ENCODE data around the gene BTBD1. TPM values are rescaled to one million over a fixed set of nuclear protein-coding genes. Genes with fewer than 3 reads are reported as not detected.

The BTBD1 gene
- polyA plus RNA-seq, 2 of the 4 experiments (the other 2 are of a cell fraction), result 53.1 to 95.8 TPM

DNA sequence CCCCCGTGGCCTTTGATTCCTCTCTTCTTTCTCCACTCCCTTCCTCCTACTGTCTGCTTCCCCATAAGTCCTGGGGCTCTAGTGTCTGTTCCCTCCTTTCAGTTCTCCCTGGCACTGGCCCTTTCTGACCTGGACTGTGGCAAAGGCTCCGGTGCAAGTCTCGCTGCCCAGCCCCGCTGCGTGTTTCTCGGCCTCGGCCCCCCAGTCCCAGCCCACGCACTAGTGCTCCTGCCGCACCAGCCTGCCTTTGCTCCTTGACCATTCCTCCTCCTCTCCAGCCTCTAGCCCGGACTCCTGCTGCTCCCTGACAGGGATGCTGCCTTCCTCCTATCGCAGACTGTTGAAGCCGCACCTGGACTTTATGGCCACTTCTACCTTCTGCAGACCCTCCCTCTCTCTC is 42.5 kb upstream of the BTBD1 start:
- peaks cover 9% of the 10 kb centered on the region; the same call in 1 of the 3 replicates for H3K4me1 ChIP-seq
- no peak overlapping the region for H3K27ac ChIP-seq
- CTCF ChIA-PET, result interaction anchor here (0.8 to 1.4 kb wide), 2 partner anchors 9 to 38 kb away, joined by 3 read pairs; no protein-coding TSS in a partner anchor
- WGBS (ENCODE audit: missing lambda C conversion rate), result 78% methylated on average over 12 of the region's 12 CpGs
- no peak overlapping the region for H3K4me3 ChIP-seq
- FAIRE-seq (no peak), DNase-seq (ENCODE audit: low read depth in 1 of 2, low spot score in 1 of 2) (no peak), ATAC-seq (peak in 1 of 2 experiments; percentile 6; a peak in 1 of 6 replicates)
- TF ChIP-seq POLR2AphosphoS2 (conservative IDR thresholded peaks at IDR 0.05; ENCODE audit: low read length) (no peak), ZC3H11A (IDR thresholded peaks at IDR 0.05) (no peak), CBX2 (IDR thresholded peaks at IDR 0.05; ENCODE audit: borderline replicate concordance, low read depth) (no peak), FOSL2 (IDR thresholded peaks at IDR 0.05) (no peak), FOSL2 (CRISPR knock-in tag; IDR thresholded peaks at IDR 0.05) (no peak), ESRRA (IDR thresholded peaks at IDR 0.05; ENCODE audit: borderline replicate concordance, low read length) (no peak), KDM5A (IDR thresholded peaks at IDR 0.05) (no peak), RFX5 (IDR thresholded peaks at IDR 0.05) (no peak), HOXA7 (CRISPR knock-in tag; IDR thresholded peaks at IDR 0.05) (no peak), JUN (IDR thresholded peaks at IDR 0.05) (no peak), HOXB5 (CRISPR knock-in tag; IDR thresholded peaks at IDR 0.05) (no peak), ZNF302 (CRISPR knock-in tag; IDR thresholded peaks at IDR 0.05) (no peak), TFCP2L1 (CRISPR knock-in tag; IDR thresholded peaks at IDR 0.05) (no peak), NFE2L2 (conservative IDR thresholded peaks at IDR 0.05; ENCODE audit: low read length) (no peak), TP53 (CRISPR knock-in tag; IDR thresholded peaks at IDR 0.05) (no peak)
- TF ChIP-seq, protein P1, sequence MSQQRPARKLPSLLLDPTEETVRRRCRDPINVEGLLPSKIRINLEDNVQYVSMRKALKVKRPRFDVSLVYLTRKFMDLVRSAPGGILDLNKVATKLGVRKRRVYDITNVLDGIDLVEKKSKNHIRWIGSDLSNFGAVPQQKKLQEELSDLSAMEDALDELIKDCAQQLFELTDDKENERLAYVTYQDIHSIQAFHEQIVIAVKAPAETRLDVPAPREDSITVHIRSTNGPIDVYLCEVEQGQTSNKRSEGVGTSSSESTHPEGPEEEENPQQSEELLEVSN (IDR thresholded peaks at IDR 0.05; ENCODE audit: borderline replicate concordance, low read depth), result no peak
- TF ChIP-seq, protein P2, sequence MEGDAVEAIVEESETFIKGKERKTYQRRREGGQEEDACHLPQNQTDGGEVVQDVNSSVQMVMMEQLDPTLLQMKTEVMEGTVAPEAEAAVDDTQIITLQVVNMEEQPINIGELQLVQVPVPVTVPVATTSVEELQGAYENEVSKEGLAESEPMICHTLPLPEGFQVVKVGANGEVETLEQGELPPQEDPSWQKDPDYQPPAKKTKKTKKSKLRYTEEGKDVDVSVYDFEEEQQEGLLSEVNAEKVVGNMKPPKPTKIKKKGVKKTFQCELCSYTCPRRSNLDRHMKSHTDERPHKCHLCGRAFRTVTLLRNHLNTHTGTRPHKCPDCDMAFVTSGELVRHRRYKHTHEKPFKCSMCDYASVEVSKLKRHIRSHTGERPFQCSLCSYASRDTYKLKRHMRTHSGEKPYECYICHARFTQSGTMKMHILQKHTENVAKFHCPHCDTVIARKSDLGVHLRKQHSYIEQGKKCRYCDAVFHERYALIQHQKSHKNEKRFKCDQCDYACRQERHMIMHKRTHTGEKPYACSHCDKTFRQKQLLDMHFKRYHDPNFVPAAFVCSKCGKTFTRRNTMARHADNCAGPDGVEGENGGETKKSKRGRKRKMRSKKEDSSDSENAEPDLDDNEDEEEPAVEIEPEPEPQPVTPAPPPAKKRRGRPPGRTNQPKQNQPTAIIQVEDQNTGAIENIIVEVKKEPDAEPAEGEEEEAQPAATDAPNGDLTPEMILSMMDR (IDR thresholded peaks at IDR 0.05), result no peak
- TF ChIP-seq, protein P3, sequence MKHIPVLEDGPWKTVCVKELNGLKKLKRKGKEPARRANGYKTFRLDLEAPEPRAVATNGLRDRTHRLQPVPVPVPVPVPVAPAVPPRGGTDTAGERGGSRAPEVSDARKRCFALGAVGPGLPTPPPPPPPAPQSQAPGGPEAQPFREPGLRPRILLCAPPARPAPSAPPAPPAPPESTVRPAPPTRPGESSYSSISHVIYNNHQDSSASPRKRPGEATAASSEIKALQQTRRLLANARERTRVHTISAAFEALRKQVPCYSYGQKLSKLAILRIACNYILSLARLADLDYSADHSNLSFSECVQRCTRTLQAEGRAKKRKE (CRISPR knock-in tag; IDR thresholded peaks at IDR 0.05; ENCODE audit: low read depth), result no peak
- no peak overlapping the region for H3K4me2 ChIP-seq
- H3K9me3 ChIP-seq, result no peaks in the 10 kb centered on the region
- POLR2A ChIA-PET, result interaction anchor here (1.5 kb wide), 1 partner anchor 42 kb away, joined by 3 read pairs; no protein-coding TSS in a partner anchor

DNA sequence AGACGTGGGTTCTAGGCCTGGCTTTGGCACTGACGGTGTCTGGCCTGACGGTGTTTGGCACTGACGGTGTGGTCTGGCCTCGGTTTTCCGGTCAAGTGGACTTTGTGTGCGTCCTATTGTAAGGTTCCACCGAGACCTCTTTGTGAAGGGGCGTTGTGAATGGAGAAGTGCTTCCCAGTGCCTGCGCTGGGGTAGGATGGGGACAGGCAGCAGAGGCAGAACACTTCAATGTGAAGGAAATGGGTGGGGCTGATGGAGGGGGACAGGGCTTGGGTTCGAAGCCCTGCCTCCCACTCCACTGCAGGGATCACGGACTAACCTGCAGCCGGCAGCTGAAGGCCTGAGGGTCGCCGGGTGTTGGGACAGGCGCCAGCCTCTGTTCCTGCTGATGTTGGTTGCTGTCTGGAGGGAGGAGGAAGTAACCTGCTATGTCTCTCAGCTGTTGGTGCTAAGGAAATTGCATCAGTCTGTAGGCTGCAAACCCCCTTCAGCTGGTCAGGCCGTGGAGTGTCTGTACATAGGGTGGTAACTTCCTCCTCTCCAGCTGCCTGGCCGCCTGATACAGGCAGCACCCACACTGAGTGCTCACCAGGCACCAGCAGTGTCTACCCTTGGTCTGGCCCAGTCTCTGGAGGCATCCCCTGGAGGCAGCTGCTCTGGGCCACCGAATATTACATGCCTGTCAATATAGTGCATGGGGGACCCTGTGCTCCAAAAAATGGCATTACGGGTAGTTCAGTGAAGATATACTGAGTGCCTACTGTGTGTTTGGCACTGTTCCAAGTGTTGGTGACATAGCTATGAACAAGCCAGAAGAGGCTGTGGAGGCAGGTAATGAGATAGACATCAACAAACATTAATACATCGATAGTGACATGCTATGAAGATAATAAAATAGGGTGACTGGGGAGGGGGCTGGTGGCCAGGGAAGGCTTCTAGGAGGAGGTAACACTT is 41.5 kb upstream of the BTBD1 start:
- H3K27ac ChIP-seq, result no peak overlapping the region
- TF ChIP-seq, protein P4, sequence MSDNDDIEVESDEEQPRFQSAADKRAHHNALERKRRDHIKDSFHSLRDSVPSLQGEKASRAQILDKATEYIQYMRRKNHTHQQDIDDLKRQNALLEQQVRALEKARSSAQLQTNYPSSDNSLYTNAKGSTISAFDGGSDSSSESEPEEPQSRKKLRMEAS (IDR thresholded peaks at IDR 0.05), result no peak
- no peak for TF ChIP-seq ESRRA (IDR thresholded peaks at IDR 0.05; ENCODE audit: borderline replicate concordance, low read length)
- no peak for TF ChIP-seq CBX8 (IDR thresholded peaks at IDR 0.05)
- TF ChIP-seq, protein P3 (CRISPR knock-in tag; IDR thresholded peaks at IDR 0.05; ENCODE audit: low read depth), result no peak
- TF ChIP-seq RARB (CRISPR knock-in tag; IDR thresholded peaks at IDR 0.05), result no peak
- TF ChIP-seq KDM5A (IDR thresholded peaks at IDR 0.05), result no peak
- no peak for TF ChIP-seq JUNB (IDR thresholded peaks at IDR 0.05)
- TF ChIP-seq, protein P5, sequence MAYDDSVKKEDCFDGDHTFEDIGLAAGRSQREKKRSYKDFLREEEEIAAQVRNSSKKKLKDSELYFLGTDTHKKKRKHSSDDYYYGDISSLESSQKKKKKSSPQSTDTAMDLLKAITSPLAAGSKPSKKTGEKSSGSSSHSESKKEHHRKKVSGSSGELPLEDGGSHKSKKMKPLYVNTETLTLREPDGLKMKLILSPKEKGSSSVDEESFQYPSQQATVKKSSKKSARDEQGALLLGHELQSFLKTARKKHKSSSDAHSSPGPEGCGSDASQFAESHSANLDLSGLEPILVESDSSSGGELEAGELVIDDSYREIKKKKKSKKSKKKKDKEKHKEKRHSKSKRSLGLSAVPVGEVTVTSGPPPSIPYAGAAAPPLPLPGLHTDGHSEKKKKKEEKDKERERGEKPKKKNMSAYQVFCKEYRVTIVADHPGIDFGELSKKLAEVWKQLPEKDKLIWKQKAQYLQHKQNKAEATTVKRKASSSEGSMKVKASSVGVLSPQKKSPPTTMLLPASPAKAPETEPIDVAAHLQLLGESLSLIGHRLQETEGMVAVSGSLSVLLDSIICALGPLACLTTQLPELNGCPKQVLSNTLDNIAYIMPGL (CRISPR knock-in tag; IDR thresholded peaks at IDR 0.05; ENCODE audit: borderline replicate concordance), result no peak
- TF ChIP-seq HDAC2 (IDR thresholded peaks at IDR 0.05), result no peak
- H3K4me3 ChIP-seq, result no peak overlapping the region
- WGBS (ENCODE audit: missing lambda C conversion rate), result 75% methylated on average over 21 of the region's 21 CpGs
- DNase-seq (ENCODE audit: low read depth in 1 of 2, low spot score in 1 of 2) (peak in 1 of 2 experiments; percentile 47), FAIRE-seq (no peak), ATAC-seq (peak; percentile 47 to 52; a peak in 4 of 6 replicates)
- H3K4me1 ChIP-seq, result peaks cover 9% of the 10 kb centered on the region; the same call in 1 of the 3 replicates
- CTCF ChIA-PET, result interaction anchor here (0.8 to 1.4 kb wide), 2 partner anchors 8 to 37 kb away, joined by 3 read pairs; no protein-coding TSS in a partner anchor
- no peak overlapping the region for H3K4me2 ChIP-seq
- H3K9me3 ChIP-seq, result no peaks in the 10 kb centered on the region
- POLR2A ChIA-PET, result no interaction called here

Data from A549 (cell line).